ENCODE measurements around the gene CEP131. TPM values are rescaled to one million over a fixed set of nuclear protein-coding genes. Genes with fewer than 3 reads are reported as not detected.

Gene CEP131
- total RNA-seq, 4 donors from 2014 or later: 9.2 to 35.0 (median 20.9) TPM

- peaks cover 0 to 43% (median 3%) of the 10 kb centered on the region in 4 donors for H3K4me1 ChIP-seq
- H3K4me3 ChIP-seq: peak overlapping the region in 1 of 4 donors; percentile 61
- no peaks in the 10 kb centered on the region for H3K9me3 ChIP-seq
- TF ChIP-seq EP300 (IDR thresholded peaks at IDR 0.05) (peak in 1 of 2 donors; percentile 32), CTCF (IDR thresholded peaks at IDR 0.05) (no peak)
- no peak for DNase-seq (ENCODE audit: low spot score in 2 of 2)
- whole genome bisulfite sequencing, 2 donors: 32 to 35% methylated on average over 16 to 18 of the region's 19 CpGs
- H3K27me3 ChIP-seq: peaks cover 0 to 9% of the 10 kb centered on the region in 2 donors
- no peaks in the 10 kb centered on the region for H3K36me3 ChIP-seq
- peak overlapping the region; percentile 43 to 90 (median 78) for H3K27ac ChIP-seq
Observed at GRCh38 chr17:81164371-81165245, 58.2 kb downstream of the CEP131 start.

DNA sequence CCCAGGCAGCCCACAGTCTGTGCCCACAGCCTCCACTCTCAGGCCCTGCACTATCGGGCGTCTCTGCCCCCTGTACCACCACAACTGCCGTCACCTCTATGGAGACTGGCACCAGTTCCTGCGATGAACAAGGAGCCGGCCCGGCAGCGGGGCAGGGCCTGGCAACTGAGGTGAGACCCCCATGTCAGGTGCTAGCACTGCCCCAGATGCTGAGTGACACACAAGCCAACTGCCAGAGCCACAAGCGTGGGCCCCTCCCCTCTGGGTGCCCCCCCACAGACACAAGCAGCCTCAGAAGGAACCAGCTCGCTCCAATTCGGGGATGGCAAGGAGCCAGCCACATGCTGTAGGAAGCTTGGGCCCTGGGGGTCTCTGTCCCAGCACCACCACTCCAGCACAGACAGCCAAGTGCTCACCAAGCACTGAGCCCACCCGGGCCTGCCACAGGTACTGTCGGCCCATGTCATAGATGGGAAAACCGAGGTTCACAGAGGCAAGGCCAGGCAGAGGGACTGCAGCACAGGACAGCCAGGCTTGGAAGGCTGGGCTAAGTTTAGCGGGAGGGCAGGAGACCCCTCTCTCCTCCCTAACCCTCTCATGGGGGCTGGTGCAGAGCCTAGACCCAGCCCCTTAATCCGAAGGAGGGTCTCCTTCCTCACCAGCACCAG, 58.9 kb downstream of the CEP131 start:
- WGBS, 2 donors: 80 to 82% methylated on average over 8 to 11 of the region's 15 CpGs
- peak overlapping the region in 3 of 4 donors; percentile 43 to 90 (median 87) for H3K27ac ChIP-seq

DNA sequence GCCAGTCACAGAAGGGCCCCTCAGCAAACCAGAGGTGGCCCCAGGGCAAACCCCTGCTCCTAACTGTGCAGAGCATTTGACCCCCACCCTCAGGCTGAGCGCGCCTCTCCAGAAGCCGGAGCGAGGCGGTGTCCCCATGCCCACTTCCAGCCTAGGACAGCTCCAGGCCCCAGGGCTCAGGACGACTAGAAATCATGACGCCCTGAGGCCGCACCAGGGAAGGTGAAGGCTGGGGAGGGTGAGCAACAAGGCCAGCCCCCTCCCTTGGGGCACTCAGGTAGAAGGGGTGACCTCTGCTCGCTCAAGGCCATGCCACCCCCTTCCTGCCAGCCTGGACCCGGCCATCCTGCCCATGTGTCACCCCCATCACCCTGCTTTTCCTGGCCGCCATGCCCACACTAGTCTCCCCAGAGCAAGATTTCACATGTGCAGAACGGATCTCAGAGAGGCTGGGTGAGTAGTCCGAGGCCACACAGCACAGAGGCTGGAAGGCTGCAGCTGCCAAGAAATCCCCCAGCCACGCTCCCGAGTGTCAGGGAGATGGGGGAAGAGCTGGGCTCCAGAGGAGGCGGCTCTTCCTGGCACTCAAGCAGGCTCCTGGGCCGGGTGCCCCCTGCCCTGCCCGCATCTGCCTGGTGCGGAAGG, 59.6 kb downstream of the CEP131 start:
- TF ChIP-seq EP300 (IDR thresholded peaks at IDR 0.05) (no peak), CTCF (IDR thresholded peaks at IDR 0.05) (no peak), POLR2A (IDR thresholded peaks at IDR 0.05) (no peak)
- H3K27me3 ChIP-seq: peaks cover 0 to 9% of the 10 kb centered on the region in 2 donors
- 87 to 89% methylated on average over 3 to 15 of the region's 19 CpGs for WGBS, 2 donors
- H3K27ac ChIP-seq: peak overlapping the region in 1 of 4 donors; percentile 90
- H3K4me3 ChIP-seq: no peak overlapping the region
- H3K36me3 ChIP-seq: no peaks in the 10 kb centered on the region
- H3K4me1 ChIP-seq: peaks cover 0 to 43% (median 3%) of the 10 kb centered on the region in 4 donors
- no peak for DNase-seq (ENCODE audit: low spot score in 2 of 2)
- H3K9me3 ChIP-seq: no peaks in the 10 kb centered on the region

More for the DNA sequence above, 58.9 kb downstream of the CEP131 start:
- Histone ChIP-seq H3K9me3 (no peaks in the 10 kb centered on the region), H3K4me3 (no peak overlapping the region), H3K36me3 (no peaks in the 10 kb centered on the region), H3K27me3 (peaks cover 0 to 9% of the 10 kb centered on the region in 2 donors), H3K4me1 (peaks cover 0 to 43% (median 3%) of the 10 kb centered on the region in 4 donors)
- DNase-seq (ENCODE audit: low spot score in 2 of 2): no peak
- TF ChIP-seq POLR2A (IDR thresholded peaks at IDR 0.05) (no peak), CTCF (IDR thresholded peaks at IDR 0.05) (no peak), EP300 (IDR thresholded peaks at IDR 0.05) (no peak)

DNA sequence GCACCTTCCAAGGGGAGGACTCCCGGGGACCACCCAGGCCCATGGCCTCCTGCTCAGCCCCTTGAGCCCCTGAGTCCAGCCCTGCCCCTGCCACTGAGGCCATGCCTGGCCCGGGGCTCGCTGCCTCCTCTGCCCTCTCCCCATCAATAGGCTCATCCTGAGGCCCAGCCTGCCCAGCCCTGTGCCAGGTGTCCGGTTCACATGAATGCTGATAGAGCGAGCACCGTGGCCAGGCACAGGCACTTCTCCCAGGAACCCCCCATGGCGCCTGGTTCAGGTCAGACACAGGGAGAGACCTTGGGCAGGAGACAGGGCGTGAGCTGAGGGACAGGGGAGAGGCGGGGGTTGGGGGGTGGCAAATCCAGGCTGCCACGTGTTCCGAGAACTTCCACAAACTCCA, 60.3 kb downstream of the CEP131 start:
- H3K4me3 ChIP-seq: no peak overlapping the region
- WGBS, 2 donors: 80 to 95% methylated on average over 4 to 7 of the region's 11 CpGs
- H3K9me3 ChIP-seq: no peaks in the 10 kb centered on the region
- DNase-seq (ENCODE audit: low spot score in 2 of 2): no peak
- peaks cover 0 to 9% of the 10 kb centered on the region in 2 donors for H3K27me3 ChIP-seq
- H3K36me3 ChIP-seq: no peaks in the 10 kb centered on the region
- H3K4me1 ChIP-seq: peaks cover 0 to 43% (median 3%) of the 10 kb centered on the region in 4 donors
- TF ChIP-seq CTCF (IDR thresholded peaks at IDR 0.05): no peak
- no peak for TF ChIP-seq POLR2A (IDR thresholded peaks at IDR 0.05)
- TF ChIP-seq EP300 (IDR thresholded peaks at IDR 0.05): no peak
- peak overlapping the region in 1 of 4 donors; percentile 19 for H3K27ac ChIP-seq

Data from tibial nerve (tissue), 4 donors.